Right renal pelvis (tissue), 4 donors: Measurements from ENCODE around the gene ACSF3. TPM values are rescaled to one million over a fixed set of nuclear protein-coding genes. Genes with fewer than 3 reads are reported as not detected.
"Not testable (repeated sequence)": the region's sequence is repeated elsewhere in the genome, so short reads cannot be mapped to it uniquely, and the experiment has no call there.

Experiments
- DNase-seq, 4 donors: peaks; one replicate each; pipeline ENCODE4 v3.0.0-alpha.2; 2013; ENCODE audit warnings: low read depth in 4 of 4, low spot score in 3 of 4, missing footprints in 1 of 4
- polyA plus RNA-seq, 4 donors: library from polyadenylated mRNA; unstranded; fragments of 120-200 nt; gene quantifications; one replicate each; pipeline ENCODE4 v1.2.1, GENCODE V29; 2013; ENCODE audit not compliant: insufficient read length in 4 of 4

ACSF3 gene
- polyA plus RNA-seq, 4 donors, result 30.4 to 35.7 (median 31.4) TPM

- no peak for DNase-seq
Measured at GRCh38 chr16:89055313-89055712, 38.3 kb upstream of the ACSF3 start.

GRCh38 chr16:89055894-89056555 lies 37.6 kb upstream of the ACSF3 start:
- DNase-seq, result no peak

- DNase-seq, result no peak
Measured at GRCh38 chr16:89056592-89056991, 37.1 kb upstream of the ACSF3 start.

DNA sequence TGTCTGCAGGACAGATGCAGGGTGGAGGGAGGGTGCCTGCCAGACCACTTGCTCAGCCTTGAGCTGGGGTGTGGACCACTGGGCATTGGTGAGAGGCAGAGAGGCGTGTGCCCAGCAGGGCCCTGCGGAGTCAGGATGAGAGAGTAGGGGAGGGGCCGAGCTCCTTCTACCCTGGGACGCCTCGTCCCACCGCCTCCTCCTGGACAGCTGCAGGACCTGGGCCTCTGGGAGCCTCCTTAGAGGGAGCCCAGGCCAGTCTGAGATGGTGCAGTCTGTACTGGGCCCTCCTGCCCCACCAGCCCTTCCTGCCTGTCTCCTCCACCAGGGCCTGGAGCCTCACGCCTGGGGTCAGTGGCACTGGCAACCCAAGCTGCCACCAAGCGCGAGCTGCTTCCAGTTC lies 35.9 kb upstream of the ACSF3 start:
- no peak for DNase-seq

- no peak for DNase-seq
Measured at GRCh38 chr16:89058812-89059211, 34.8 kb upstream of the ACSF3 start.

DNA sequence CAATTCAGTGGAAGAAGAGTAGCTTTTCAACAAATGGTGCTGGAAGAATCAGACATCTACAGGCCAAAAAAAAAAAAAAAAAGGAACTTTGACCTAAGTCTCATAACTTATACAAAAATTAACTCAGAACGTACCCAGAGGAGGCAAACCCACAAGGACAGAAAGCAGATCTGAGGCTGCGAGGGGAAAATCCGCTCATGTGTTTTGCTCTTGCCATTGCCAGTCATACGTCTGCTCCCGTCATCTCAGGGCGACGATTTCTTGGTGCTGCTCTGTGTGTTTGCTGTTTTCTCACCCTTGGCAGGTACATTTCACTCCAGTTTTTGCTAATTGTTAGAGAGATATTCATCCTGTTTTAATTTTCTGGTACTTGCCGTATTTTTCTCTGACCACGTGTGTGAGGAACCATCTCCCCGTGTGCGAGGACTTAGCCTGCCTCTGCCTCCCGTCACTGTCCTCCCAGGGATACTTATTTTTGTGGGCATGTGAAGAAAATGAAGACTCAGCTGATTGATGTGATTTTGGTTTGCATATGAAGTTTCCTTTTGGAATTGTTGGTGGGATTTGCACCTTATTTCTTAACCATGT lies 33.4 kb upstream of the ACSF3 start:
- DNase-seq, result no peak

- no peak for DNase-seq
Measured at GRCh38 chr16:89061086-89061485, 32.6 kb upstream of the ACSF3 start.

- DNase-seq, result no peak
Measured at GRCh38 chr16:89061590-89062380, 31.9 kb upstream of the ACSF3 start.

DNA sequence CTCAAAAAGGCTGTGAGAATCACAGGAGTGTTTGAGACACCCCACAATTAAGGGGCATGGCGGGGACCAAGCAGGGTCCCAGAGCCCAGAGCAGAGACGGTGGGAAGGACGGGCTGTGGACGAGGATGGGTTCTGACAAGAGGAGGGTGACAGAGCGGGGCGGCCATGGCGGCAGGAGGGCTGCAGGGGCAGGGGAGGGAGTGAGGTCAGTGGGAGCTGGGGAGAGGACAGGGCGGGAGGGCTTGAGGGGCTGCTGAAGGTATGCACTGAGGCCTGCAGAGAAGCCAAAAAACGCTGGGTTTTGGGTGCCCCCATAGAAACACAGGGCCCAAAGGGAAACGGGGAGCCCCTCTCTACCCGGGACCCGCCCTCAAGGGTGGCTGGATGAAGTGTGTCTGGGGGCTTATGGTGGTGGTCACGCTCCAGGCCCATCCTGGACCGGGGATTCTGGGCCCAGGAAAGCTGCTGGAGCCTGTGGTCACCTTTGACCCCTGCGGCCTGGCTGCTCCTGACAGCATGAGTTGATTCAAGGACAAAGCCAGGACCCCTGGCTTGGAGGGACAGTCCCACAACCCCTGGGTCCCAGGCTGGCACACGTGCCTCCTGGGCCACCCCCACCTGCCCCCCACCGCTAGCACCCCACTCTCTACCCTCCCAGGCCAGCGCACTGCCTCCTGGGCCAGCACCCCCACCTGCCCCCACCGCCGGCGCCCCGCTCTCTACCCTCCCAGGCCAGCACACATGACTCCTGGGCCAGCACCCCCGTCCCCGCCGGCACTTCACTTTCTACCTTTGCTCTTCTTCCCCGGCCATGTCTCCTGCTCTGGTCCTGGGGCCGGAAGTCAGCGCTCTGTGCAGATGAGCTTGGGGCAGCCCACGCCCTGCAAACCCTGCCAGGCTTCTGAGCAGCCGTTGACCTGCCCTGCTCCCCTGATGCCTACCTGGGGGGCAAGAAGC lies 31.0 kb upstream of the ACSF3 start:
- no peak for DNase-seq

GRCh38 chr16:89063768-89064320 lies 29.8 kb upstream of the ACSF3 start:
- DNase-seq, result no peak

DNA sequence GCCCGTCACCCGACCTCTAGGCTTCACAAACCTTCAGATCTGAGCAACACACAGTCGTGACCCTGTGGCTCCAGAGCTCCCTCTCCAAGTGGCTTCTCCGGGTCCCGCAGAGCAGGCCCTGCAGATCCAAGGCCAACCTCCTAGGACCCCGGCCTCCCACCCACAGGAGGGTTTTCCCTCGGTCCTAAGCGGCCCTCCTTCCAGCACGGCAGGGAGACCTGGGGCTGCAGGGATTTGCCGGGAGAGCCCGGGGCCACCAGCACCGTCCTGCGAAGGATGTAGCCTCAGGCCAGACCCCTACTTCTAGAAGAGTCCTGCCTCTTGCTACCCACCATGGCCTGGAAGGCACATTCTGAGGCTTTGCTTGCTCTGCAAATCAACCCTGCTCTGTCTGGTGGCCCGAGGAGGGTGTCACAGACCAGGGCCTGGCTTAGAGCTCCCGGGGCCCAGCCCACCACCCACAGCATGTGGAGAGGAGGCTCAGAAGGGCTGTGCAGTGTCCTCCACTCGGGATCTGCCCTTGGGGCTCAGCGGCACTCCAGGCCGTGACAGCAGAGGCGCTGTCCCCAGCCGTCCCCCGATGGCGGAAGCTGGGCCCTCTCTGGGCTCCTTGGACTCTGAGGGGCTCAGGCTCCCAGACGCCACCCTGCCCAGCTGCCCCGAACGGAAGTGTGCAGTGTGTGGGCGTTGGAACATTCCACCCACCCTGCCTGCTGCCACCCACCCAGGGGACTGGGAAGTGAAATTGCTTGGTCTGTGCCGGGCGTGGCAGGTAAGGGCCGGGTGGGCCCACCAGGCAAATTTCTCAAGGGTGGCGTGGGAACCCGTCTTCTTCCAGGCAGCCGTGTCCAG lies 28.8 kb upstream of the ACSF3 start:
- no peak for DNase-seq

- DNase-seq, result no peak
Measured at GRCh38 chr16:89065458-89065822, 28.2 kb upstream of the ACSF3 start.

GRCh38 chr16:89066721-89067120 lies 26.9 kb upstream of the ACSF3 start:
- no peak for DNase-seq

DNA sequence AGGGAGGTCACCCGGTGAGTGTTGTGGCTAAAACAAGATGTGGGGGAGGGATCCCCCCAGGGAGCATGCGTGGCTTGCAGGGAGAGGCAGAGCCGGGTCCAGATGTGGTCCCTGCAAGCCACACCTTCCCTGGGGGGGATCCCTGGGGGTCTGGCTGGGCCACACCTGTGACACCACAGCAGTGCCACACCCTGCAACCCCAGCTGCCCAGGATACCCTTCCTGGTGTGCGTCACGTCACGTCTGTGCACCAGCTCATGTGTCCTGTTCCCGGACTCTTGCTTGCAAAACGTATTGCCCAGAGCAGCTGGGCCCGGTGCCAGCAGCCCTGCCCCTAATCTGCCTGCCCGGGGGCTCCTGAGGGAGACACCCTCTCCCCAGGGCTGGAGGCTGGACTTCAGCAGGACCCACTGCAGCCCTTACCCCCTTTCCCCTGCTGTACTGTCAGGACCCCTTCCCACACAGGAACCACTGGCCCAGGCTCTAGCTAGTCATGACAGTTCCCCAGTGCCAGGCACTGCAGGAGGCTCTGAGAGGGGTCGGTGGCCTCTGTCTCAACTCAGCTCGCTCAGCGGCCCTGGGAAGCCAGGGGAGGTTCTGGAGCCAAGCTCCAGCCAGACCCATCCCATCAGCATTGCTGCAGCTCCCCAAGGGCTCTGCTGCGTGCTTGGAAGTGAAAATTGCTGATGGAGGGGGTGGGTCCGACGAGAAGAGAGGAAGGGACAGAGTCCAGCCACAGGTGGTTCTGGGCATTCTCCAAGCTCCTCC lies 25.8 kb upstream of the ACSF3 start:
- DNase-seq, result no peak

DNA sequence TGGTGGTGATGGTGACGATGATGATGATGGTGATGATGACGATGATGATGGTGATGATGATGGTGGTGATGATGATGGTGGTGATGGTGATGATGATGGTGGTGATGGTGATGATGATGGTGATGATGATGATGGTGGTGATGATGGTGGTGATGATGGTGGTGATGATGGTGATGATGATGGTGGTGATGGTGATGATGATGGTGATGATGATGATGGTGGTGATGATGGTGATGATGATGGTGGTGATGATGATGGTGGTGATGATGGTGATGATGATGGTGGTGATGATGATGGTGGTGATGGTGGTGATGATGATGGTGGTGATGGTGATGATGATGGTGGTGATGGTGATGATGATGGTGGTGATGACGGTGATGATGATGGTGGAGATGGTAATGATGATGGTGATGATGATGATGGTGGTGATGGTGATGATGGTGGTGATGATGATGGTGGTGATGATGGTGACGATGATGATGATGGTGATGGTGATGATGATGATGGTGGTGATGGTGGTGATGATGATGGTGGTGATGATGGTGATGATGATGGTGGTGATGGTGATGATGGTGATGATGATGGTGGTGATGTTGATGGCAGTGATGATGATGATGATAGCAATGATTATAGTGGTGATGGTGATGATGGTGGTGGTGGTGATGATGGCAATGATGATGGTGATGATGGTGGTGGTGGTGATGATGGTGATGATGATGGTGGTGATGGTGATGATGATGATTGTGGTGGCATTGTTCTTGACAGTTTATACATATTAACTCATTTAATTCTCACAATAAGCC lies 24.6 kb upstream of the ACSF3 start:
- DNase-seq, result not testable (repeated sequence)

GRCh38 chr16:89069920-89070319 lies 23.7 kb upstream of the ACSF3 start:
- no peak for DNase-seq

GRCh38 chr16:89070590-89070989 lies 23.1 kb upstream of the ACSF3 start:
- no peak for DNase-seq
